ENCODE data around the gene TMEM131L. TPM values are rescaled to one million over a fixed set of nuclear protein-coding genes. Genes with fewer than 3 reads are reported as not detected.
"Not testable (repeated sequence)": the region's sequence is repeated elsewhere in the genome, so short reads cannot be mapped to it uniquely, and the experiment has no call there.

The TMEM131L gene
- total RNA-seq, 2 donors from 2014 or later, result 4.8 to 6.2 TPM

DNA sequence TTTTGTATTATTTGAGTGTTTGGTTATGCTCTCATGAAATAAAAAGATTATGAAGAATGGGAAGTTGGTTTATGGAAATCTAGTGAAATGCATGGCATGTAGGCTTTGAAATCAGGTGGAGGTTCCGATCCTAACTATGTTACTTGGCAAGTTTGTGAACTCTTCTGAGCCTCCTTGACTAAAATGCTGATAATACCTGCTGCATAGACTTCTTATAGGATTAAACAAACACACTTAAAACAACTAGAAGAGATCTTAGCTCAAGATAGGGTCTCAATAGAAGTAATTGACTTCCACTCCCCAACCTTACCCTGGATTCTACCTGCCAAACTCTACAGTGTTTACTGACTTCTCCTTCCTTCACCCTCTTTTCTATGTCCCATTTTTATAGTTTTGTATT lies 195.7 kb downstream of the TMEM131L start:
- no peak overlapping the region for H3K4me3 ChIP-seq
- intact Hi-C loops (cut with DNase I), result no loop called here
- H3K9ac ChIP-seq (ENCODE audit: low read depth in 2 of 2, low read length in 2 of 2), result no peak overlapping the region
- H3K9me3 ChIP-seq, result no peaks in the 10 kb centered on the region
- DNase-seq, result no peak
- no peak overlapping the region for H3K27ac ChIP-seq
- no peaks in the 10 kb centered on the region for H3K4me1 ChIP-seq
- H3K36me3 ChIP-seq, result no peaks in the 10 kb centered on the region
- TF ChIP-seq, protein P1, sequence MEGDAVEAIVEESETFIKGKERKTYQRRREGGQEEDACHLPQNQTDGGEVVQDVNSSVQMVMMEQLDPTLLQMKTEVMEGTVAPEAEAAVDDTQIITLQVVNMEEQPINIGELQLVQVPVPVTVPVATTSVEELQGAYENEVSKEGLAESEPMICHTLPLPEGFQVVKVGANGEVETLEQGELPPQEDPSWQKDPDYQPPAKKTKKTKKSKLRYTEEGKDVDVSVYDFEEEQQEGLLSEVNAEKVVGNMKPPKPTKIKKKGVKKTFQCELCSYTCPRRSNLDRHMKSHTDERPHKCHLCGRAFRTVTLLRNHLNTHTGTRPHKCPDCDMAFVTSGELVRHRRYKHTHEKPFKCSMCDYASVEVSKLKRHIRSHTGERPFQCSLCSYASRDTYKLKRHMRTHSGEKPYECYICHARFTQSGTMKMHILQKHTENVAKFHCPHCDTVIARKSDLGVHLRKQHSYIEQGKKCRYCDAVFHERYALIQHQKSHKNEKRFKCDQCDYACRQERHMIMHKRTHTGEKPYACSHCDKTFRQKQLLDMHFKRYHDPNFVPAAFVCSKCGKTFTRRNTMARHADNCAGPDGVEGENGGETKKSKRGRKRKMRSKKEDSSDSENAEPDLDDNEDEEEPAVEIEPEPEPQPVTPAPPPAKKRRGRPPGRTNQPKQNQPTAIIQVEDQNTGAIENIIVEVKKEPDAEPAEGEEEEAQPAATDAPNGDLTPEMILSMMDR (IDR thresholded peaks at IDR 0.05), result no peak
- H3K27me3 ChIP-seq, result no peaks in the 10 kb centered on the region

DNA sequence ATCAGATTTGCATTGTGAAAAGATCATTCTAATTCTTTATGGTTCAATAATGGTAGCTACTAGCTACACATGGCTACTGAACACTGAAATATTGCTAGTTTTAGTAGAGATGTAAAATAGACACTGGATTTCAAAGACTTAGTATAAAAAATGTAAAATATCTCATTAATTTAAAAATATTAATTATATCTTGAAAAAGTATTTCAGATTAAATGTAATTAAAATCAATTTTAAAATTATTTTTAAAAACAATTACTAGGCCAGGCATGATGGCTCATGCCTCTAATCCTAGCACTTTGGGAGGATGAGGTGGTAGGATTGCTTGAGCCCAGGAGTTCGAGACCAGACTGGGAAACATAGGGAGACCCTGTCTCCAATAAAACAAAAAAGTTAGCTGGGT lies 197.5 kb downstream of the TMEM131L start:
- Histone ChIP-seq H3K27me3 (no peaks in the 10 kb centered on the region), H3K36me3 (no peaks in the 10 kb centered on the region), H3K4me1 (no peaks in the 10 kb centered on the region), H3K4me3 (no peak overlapping the region), H3K9ac (ENCODE audit: low read depth in 2 of 2, low read length in 2 of 2) (no peak overlapping the region), H3K27ac (no peak overlapping the region), H3K9me3 (no peaks in the 10 kb centered on the region)
- intact Hi-C loops (cut with DNase I), result no loop called here
- TF ChIP-seq, protein P1 (IDR thresholded peaks at IDR 0.05), result no peak
- no peak for DNase-seq

DNA sequence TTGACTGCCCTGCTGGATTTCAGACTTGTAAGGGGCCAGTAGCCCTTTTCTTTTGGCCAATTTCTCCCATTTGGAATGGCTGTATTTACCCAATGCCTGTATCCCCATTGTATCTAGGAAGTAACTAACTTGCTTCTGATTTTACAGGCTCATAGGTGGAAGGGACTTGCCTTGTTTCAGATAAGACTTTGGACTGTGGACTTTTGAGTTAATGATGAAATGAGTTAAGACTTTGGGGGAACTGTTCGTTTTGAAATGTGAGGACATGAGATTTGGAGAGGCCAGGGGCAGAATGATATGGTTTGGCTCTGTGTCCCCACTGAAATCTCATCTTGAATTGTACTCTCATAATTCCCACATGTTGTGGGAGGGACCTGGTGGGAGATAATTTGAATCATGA lies 200.3 kb downstream of the TMEM131L start:
- H3K4me3 ChIP-seq; H3K4me1 ChIP-seq; H3K27ac ChIP-seq; H3K9ac ChIP-seq (ENCODE audit: low read depth in 2 of 2, low read length in 2 of 2); H3K9me3 ChIP-seq; intact Hi-C loops (cut with DNase I); DNase-seq; H3K36me3 ChIP-seq; H3K27me3 ChIP-seq: not testable (repeated sequence)

DNA sequence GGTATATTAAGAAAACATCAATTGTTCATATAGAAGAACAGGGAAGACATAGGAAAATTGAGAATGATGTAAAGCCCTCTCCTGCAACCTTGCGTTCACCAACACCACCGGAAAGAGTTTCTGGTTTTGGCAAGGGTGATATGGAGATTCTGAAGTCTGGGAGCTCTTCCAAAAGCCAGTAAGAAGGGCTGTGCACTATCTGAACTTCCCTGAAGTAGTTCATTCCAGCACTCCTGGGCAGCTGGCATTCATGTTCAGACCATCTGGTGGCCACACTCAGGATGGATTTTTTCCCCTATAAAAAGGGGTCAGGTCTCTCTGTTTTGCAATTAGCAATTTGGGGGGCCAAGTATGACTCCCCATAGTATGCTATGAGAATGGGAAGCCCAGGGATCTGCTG lies 202.5 kb downstream of the TMEM131L start:
- intact Hi-C loops (cut with DNase I), result no loop called here
- Histone ChIP-seq H3K36me3 (no peaks in the 10 kb centered on the region), H3K4me3 (no peak overlapping the region), H3K27me3 (no peaks in the 10 kb centered on the region), H3K9me3 (no peaks in the 10 kb centered on the region), H3K9ac (ENCODE audit: low read depth in 2 of 2, low read length in 2 of 2) (no peak overlapping the region), H3K4me1 (no peaks in the 10 kb centered on the region), H3K27ac (no peak overlapping the region)
- no peak for DNase-seq
- TF ChIP-seq, protein P1 (IDR thresholded peaks at IDR 0.05), result no peak

DNA sequence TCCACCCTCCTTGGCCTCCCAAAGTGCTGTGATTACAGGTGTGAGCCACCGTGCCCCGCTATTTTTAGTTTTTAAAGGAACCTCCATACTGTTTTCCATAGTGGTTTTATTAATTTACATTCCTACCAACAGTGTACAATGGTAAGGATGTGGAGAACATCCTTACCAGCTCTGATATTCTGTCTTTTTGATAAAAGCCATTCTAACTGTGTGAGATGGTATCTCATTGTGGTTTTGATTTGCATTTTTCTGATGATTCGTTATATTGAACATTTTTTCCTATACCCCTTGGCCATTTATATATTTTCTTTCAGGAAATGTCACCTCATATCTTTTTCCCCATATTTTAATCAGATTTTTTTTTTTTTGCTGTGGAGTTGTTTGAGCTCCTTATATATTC lies 203.7 kb downstream of the TMEM131L start:
- Histone ChIP-seq H3K27ac (no peak overlapping the region), H3K4me1 (no peaks in the 10 kb centered on the region), H3K36me3 (no peaks in the 10 kb centered on the region), H3K9ac (ENCODE audit: low read depth in 2 of 2, low read length in 2 of 2) (no peak overlapping the region), H3K4me3 (no peak overlapping the region), H3K27me3 (no peaks in the 10 kb centered on the region), H3K9me3 (no peaks in the 10 kb centered on the region)
- intact Hi-C loops (cut with DNase I), result no loop called here
- no peak for DNase-seq
- TF ChIP-seq, protein P1 (IDR thresholded peaks at IDR 0.05), result no peak

DNA sequence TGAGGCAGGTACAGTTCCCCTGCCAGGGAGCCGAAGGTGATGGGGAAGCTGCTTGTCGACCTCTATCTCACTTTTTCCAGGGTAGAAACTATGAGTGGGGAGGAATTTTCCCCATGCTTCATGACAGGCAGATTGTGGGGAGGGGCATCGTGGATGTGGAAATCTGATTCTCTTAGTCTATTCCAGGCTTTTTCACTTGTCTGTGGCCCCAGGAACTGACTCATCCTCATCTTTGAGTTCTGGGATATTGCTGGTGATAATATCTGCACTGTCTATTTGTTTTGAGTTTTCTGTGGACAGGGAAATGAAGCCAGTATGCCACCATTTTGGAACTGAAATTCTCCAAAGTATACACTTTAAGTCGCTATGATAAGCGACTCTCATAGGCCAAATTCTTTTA lies 210.3 kb downstream of the TMEM131L start:
- H3K27me3 ChIP-seq, result no peaks in the 10 kb centered on the region
- no peaks in the 10 kb centered on the region for H3K4me1 ChIP-seq
- H3K9me3 ChIP-seq, result no peaks in the 10 kb centered on the region
- TF ChIP-seq, protein P1 (IDR thresholded peaks at IDR 0.05), result no peak
- DNase-seq, result no peak
- no peaks in the 10 kb centered on the region for H3K36me3 ChIP-seq
- no peak overlapping the region for H3K27ac ChIP-seq
- no peak overlapping the region for H3K4me3 ChIP-seq
- intact Hi-C loops (cut with DNase I), result no loop called here
- no peak overlapping the region for H3K9ac ChIP-seq (ENCODE audit: low read depth in 2 of 2, low read length in 2 of 2)
